Measurements from ENCODE around the gene FKBP8. TPM values are rescaled to one million over a fixed set of nuclear protein-coding genes. Genes with fewer than 3 reads are reported as not detected.
A peak's percentile ranks its signal among the peaks of the same experiment; 100 is the strongest.
"Not testable (repeated sequence)": the region's sequence is repeated elsewhere in the genome, so short reads cannot be mapped to it uniquely, and the experiment has no call there.

Gene FKBP8
- 100 to 1,000 TPM; 263 TPM for total RNA-seq

DNA sequence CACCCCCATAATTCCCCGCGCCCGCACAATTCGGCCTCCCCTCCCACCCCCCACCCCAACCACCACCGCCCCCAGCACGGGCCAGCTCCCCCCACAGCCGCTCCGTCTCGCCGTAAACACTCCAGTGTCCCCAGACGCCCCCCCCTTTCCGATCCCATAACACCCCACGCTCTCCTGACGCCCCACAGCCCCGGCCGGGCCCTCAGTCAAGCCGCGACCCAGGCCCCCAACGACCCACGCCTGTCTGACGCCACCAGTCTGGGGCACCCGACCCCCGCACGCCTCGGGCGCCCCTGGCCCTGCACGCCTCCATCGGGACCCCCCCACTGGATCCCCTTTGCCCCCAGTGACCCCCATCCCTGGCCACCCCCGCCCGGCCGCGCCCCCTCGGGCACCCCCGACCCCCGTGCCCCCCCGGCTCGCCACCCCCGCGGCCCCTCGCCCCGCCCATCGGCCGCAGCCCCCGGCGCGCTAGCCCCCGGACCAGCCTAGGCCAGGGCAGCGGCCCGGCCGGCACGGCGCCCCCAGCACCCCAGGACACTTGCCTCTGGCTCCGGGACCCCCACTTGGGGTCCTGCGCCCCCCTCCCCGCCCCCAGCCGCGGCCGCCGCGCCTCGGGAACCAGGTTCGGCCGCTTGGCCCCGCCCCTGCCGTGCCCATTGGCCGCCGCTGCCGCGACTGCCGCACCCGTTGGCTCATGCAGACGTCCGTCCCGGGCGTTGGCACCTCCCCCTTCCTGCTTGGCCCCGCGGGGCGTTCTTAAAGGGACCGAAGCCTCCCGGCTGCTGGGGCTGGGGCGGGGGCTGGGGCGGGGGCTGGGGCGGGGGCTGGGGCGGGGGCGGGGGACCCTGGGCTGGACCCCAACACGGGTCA, at the start of gene FKBP8:
Gene FKBP8, minus strand, starts transcription at position 633 of the 873 bp plus-strand sequence. CDS start 1,603 bp downstream, outside the sequence.
- CTCF ChIA-PET: interaction anchor here (0.7 to 4.1 kb wide), 5 partner anchors 13 to 304 kb away, joined by 3 to 30 read pairs (median 14); partner anchors contain the start of genes KXD1, REX1BD and UBA52

DNA sequence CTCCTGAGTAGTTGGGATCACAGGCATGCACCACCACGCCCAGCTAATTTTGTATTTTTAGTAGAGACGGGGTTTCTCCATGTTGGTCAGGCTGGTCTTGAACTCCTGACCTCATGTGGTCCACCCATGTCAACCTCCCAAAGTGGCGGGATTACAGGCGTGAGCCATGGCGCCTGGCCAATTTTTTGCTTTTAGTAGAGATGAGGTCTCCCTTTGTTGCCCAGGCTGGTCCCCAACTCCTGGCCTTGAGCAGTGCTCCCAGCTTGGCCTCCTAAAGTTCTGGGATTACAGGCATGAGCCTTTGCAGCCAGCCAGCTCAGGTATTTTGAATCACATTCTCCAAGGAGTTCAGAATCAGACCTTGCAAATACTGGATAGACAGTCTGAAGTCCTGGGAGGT, 49.4 kb upstream of the FKBP8 start:
- Mint-ChIP-seq H3K4me1 (peaks cover 32% of the 10 kb centered on the region), H3K36me3 (ENCODE audit: low read depth) (peaks cover 14% of the 10 kb centered on the region)
- not testable (repeated sequence) for H3K27me3 Mint-ChIP-seq, H3K9me3 Mint-ChIP-seq, DNase-seq, H3K4me3 Mint-ChIP-seq, H3K27ac Mint-ChIP-seq
- ChIA-PET CTCF (interaction anchor here (1.0 to 2.1 kb wide), 5 partner anchors 21 to 255 kb away, joined by 3 to 14 read pairs (median 3); partner anchors contain the start of gene UBA52), POLR2A (interaction anchor here (0.9 to 4.0 kb wide), 2 partner anchors 21 to 73 kb away, joined by 3 to 15 read pairs; partner anchors contain the start of gene UBA52)

More for the DNA sequence above, at the start of gene FKBP8:
- no peaks in the 10 kb centered on the region for H3K27me3 Mint-ChIP-seq
- H3K4me1 Mint-ChIP-seq: peaks cover 31% of the 10 kb centered on the region
- H3K36me3 Mint-ChIP-seq (ENCODE audit: low read depth): peaks cover 25% of the 10 kb centered on the region
- no peaks in the 10 kb centered on the region for H3K9me3 Mint-ChIP-seq
- peak within 1 kb of the TSS; percentile 95 for H3K4me3 Mint-ChIP-seq
- peak; percentile 96 for DNase-seq
- POLR2A ChIA-PET: interaction anchor here (0.6 to 5.4 kb wide), 20 partner anchors 11 to 376 kb away, joined by 3 to 80 read pairs (median 6); partner anchors contain the start of genes COPE, DDX49, ELL and KXD1
- peak within 1 kb of the TSS; percentile 98 for H3K27ac Mint-ChIP-seq

DNA sequence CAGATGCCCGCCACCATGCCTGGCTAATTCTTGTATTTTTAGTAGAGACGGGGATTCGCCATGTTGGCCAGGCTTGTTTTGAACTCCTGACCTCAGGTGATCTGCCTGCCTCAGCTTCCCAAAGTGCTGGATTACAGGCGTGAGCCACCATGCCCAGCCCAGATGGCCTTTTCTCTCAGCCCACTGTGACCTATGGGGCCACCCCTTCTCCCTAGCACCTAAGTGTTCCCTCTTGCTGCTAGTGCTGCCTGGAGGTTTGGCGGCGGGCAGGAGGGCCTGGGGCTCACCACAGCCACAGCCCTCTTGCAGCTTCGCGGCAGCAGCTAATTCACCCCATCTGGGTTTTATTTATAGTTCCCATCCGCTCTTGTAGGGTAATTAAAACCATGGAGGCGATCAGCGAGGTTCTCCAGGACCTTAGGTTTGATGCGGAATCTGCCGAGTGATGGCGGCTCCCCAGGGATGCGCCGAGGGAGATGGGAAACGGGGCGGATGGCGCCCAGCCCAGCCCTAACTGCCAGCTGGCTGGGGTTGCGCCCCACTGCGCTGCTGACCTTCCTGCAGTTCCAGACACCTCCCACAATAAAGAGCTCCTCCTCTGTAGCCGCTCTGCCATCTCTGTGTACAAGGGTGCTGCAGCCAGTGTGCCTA, 48.5 kb upstream of the FKBP8 start:
- Mint-ChIP-seq H3K27ac (no peak overlapping the region), H3K27me3 (peaks cover 7% of the 10 kb centered on the region), H3K4me1 (peaks cover 35% of the 10 kb centered on the region), H3K9me3 (no peaks in the 10 kb centered on the region), H3K36me3 (ENCODE audit: low read depth) (peaks cover 14% of the 10 kb centered on the region), H3K4me3 (no peak overlapping the region)
- no peak for DNase-seq
- CTCF ChIA-PET: interaction anchor here (0.8 to 1.9 kb wide), 4 partner anchors 20 to 118 kb away, joined by 3 to 7 read pairs (median 4); partner anchors contain the start of gene UBA52
- POLR2A ChIA-PET: interaction anchor here (4.0 kb wide), 1 partner anchor 20 kb away, joined by 15 read pairs; the partner anchor contains the start of gene UBA52

DNA sequence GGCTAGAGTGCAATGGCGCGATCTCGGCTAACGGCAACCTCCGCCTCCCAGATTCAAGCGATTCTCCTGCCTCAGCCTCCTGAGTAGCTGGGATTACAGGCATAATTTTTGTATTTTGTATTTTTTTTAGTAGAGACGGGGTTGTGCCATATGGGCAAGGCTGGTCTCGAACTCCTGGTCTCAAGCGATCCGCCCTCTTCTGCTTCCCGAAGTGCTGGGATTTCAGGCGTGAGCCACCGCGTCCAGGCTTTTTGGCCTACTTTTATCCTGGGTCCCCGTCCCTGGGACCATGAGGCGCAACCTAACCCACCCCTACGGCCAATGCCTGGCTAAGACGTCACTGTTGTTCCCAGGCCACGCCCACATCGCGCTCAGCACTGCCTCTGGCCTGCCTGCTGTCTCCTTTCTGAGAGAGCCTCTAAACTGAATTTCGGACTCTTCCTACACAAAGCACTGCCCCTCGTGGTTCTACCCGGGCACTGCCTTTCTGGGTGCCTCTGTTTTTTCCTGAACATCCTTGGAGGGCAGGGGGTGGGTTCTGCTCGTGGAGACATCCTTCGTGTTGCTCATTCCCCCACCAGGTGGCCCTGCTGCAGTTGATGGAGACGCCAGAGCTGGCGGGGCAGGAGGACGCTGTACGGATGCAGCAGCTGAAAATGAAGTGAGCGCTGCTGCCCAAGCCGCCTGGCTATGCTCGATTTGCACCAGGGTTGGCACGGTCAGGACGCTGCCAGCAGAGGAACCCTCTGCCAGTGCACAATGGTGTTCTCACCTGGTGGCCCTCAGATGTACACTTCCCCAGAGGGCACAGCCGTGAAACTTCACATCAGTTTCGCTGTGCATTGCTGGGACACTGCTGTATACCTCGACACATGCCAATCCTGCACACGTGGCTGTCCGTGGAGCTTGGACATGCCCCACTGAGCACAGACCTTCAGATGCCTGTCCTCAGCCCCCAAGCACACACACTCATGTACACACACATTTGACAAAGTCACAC, 47.2 kb upstream of the FKBP8 start:
- Mint-ChIP-seq H3K4me1 (peaks cover 45% of the 10 kb centered on the region), H3K4me3 (peak overlapping the region; percentile 85), H3K27me3 (peaks cover 4% of the 10 kb centered on the region), H3K9me3 (no peaks in the 10 kb centered on the region), H3K27ac (no peak overlapping the region), H3K36me3 (ENCODE audit: low read depth) (peaks cover 14% of the 10 kb centered on the region)
- POLR2A ChIA-PET: interaction anchor here (1.3 to 6.5 kb wide), 8 partner anchors 18 to 329 kb away, joined by 3 to 114 read pairs (median 26); partner anchors contain the start of genes COPE, DDX49, ELL and FKBP8
- DNase-seq: no peak
- CTCF ChIA-PET: interaction anchor here (0.7 to 5.7 kb wide), 8 partner anchors 18 to 351 kb away, joined by 3 to 63 read pairs (median 6); partner anchors contain the start of genes ELL and UBA52

DNA sequence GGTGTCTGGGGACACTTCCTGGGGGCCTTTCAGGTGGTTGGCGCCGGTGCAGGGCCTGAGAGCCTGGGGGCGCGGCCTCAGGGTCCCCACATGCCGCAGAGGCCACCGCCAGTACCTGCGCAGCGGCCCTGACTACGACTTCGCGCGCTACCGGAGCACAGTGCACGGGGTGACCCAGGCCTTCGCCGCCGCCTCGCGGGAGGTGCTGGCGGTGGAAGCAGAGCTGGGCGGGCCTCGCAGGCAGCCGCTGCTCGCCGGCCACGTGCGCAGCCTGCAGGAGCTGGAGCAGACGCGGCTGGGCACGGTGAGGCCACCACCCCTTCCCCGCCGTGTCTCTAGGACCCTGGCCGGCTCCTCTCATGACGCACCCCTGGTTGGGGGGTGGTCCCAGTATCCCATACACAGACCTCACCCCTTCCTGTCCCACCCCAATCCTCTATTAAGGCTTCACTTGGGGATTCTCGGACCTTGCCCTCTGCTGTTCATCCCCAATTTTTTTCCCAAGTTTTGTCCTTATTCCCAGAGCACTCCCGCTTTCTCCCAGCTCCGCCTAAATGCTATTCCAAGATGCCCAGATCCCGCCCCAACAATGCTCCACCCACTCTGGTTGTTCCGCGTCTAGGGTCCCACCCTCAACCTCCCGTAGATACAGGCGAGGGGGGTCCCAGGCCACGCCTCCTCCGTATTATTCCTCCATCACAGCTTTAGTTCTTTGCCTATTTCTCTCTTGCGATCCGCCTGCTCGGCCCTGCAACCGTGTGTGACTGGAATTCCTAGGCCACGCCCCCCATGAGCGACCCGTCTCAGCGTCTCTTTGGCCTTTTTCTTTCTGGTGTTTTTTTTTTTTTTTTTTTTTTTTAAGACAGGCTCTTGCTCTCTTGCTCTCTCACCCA, 46.3 kb upstream of the FKBP8 start:
- H3K27me3 Mint-ChIP-seq: peaks cover under 1% of the 10 kb centered on the region
- H3K4me3 Mint-ChIP-seq: peak overlapping the region; percentile 85
- H3K4me1 Mint-ChIP-seq: peaks cover 46% of the 10 kb centered on the region
- H3K27ac Mint-ChIP-seq: peak overlapping the region; percentile 90
- H3K9me3 Mint-ChIP-seq: no peaks in the 10 kb centered on the region
- CTCF ChIA-PET: interaction anchor here (0.6 to 5.7 kb wide), 35 partner anchors 9 to 350 kb away, joined by 3 to 63 read pairs (median 4); partner anchors contain the start of genes COPE, DDX49, ELL and FKBP8
- DNase-seq: peak; percentile 79
- peaks cover 14% of the 10 kb centered on the region for H3K36me3 Mint-ChIP-seq (ENCODE audit: low read depth)
- POLR2A ChIA-PET: interaction anchor here (0.7 to 6.5 kb wide), 22 partner anchors 12 to 838 kb away, joined by 3 to 114 read pairs (median 4); partner anchors contain the start of genes COPE, DDX49, ELL and FCHO1

DNA sequence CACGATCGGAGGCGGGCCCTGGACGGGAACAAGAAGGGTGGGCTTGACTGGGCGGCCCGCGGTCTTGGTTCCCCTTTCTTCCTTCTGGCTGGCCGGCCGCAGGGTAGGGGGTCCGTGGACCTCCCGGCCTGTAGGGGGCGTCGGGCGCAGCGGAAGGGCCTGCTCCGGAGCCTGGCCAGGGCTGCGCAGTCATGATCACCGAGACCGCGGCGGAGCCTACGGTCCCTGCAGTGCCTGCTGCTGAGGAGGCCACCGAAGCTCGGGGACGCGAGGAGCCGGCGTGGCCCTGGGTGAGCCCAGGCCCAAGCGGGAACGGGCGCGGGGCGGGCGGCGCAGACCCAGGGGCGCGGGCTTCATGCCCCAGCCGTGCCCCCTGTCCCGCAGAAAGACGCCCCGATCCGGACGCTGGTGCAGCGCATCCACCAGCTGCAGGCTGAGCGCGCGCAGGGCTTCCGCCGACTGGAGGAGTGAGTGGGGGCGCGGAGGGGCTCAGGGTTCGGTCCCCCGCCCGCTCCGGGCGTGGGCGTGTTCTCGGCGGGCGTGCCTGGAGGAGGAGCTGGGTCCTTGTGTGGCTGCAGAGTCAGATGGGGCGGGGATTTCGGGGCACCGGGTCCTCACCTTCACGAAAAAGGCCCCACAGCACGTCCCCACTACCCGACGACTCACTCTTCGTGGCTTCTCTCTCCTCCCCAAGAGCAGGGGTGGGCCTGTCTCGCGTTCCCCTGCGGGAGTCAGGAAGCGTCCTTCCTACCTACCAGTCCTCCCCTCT, 45.4 kb upstream of the FKBP8 start, which contains the start of gene REX1BD:
Gene REX1BD, plus strand, starts transcription at position 188 of the 769 bp plus-strand sequence. Its CDS starts 4 bp downstream, at position 192.
- Mint-ChIP-seq H3K27me3 (peaks cover 2% of the 10 kb centered on the region), H3K27ac (peak within 1 kb of the TSS; percentile 90)
- DNase-seq: peak; percentile 83

DNA sequence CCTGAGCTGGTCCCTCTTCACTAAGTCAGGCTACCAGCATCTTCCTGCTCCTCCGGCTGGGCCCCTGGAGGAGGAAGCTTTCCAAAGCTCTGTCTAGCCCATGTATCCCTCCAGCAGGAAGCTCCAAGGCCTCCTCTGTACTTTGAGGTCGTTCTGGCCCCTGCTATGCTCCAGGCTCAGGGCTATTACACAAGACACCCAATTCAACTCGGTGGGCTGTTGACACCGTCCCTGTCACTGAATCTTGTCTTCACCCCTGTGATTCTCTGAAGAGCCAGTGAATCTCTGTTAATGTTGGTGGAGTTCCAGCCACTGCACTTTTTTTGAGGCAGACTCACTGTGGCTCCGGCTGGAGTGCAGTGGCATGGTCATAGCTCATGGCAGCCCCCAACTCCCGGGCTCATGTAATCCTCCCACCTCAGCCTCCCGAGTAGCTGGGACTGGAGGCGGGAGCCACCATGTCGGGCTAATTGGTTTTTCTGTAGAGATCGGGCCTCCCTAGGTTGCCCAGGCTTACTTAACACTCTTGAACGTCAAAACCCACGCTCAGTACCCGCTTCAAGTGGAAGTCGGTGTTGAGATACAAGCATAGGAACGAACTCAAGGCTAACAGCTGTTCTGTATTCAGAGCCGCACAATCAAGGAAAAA, 44.7 kb upstream of the FKBP8 start:
- ChIA-PET CTCF (interaction anchor here (0.6 to 5.7 kb wide), 20 partner anchors 7 to 444 kb away, joined by 3 to 63 read pairs (median 8); partner anchors contain the start of genes COPE, DDX49, ELL and FKBP8), POLR2A (interaction anchor here (0.7 to 6.5 kb wide), 12 partner anchors 9 to 331 kb away, joined by 3 to 114 read pairs (median 10); partner anchors contain the start of genes COPE, DDX49, ELL and FKBP8)

More for the DNA sequence above, 45.4 kb upstream of the FKBP8 start, which contains the start of gene REX1BD:
- Mint-ChIP-seq H3K36me3 (ENCODE audit: low read depth) (peaks cover 14% of the 10 kb centered on the region), H3K9me3 (no peaks in the 10 kb centered on the region), H3K4me1 (peaks cover 49% of the 10 kb centered on the region), H3K4me3 (peak within 1 kb of the TSS; percentile 85)
- POLR2A ChIA-PET: interaction anchor here (0.7 to 6.5 kb wide), 22 partner anchors 11 to 331 kb away, joined by 3 to 114 read pairs (median 4); partner anchors contain the start of genes COPE, DDX49, ELL and FKBP8
- CTCF ChIA-PET: interaction anchor here (0.7 to 5.7 kb wide), 34 partner anchors 8 to 331 kb away, joined by 3 to 63 read pairs (median 5); partner anchors contain the start of genes COPE, DDX49, ELL and FKBP8

DNA sequence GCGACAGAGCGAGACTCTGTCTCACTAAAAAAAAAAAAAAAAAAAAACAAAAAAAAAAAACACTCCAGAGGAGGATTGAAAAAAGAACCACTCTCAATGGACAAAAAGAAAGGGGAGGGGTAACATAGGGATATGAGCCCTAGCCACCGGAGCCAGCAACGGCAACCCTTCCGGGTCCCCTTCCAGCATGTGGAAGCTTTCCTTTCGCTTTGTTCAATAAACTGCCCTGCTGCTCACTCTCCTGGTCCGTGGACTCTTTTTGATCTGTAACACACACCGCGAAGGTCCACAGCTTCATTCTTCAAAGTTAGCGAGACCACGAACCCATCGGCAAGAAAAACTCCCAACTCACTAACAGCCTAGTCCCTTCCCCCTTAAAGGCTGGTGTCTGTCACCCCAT, 44.2 kb upstream of the FKBP8 start:
- POLR2A ChIA-PET: interaction anchor here (0.7 to 6.5 kb wide), 8 partner anchors 8 to 244 kb away, joined by 3 to 114 read pairs (median 24); partner anchors contain the start of genes ELL, FKBP8, KXD1 and UBA52
- DNase-seq: no peak
- Mint-ChIP-seq H3K27ac (no peak overlapping the region), H3K27me3 (peaks cover 2% of the 10 kb centered on the region), H3K36me3 (ENCODE audit: low read depth) (peaks cover 14% of the 10 kb centered on the region), H3K9me3 (no peaks in the 10 kb centered on the region), H3K4me1 (peaks cover 46% of the 10 kb centered on the region), H3K4me3 (no peak overlapping the region)
- CTCF ChIA-PET: interaction anchor here (0.6 to 5.7 kb wide), 14 partner anchors 11 to 445 kb away, joined by 4 to 63 read pairs (median 9); partner anchors contain the start of genes COPE, DDX49, ELL and FKBP8

More for the DNA sequence above, 44.7 kb upstream of the FKBP8 start:
- DNase-seq: no peak
- Mint-ChIP-seq H3K27ac (peak overlapping the region; percentile 90), H3K4me1 (peaks cover 46% of the 10 kb centered on the region), H3K9me3 (no peaks in the 10 kb centered on the region), H3K27me3 (peaks cover 2% of the 10 kb centered on the region), H3K4me3 (peak overlapping the region; percentile 85), H3K36me3 (ENCODE audit: low read depth) (peaks cover 14% of the 10 kb centered on the region)

DNA sequence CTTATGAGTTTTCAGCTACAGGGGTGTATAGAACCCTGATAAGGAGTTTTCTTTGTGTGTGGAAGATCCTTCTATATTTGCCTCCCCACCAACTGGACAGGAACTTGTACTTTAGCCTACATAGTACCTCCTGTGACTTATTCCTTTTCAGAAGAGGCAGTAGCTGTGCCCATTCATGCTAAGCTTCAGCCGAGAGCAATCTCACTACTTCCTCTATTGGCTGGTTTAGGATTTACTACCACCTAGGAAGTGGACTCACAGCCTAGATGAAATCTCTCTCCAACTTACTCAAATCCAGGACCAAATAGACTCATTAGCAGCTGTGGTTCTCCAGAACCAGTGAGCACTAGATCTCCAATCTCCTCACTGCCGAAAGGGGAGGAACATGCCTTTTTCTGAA, 42.9 kb upstream of the FKBP8 start:
- peaks cover 2% of the 10 kb centered on the region for H3K27me3 Mint-ChIP-seq
- no peaks in the 10 kb centered on the region for H3K9me3 Mint-ChIP-seq
- DNase-seq: no peak
- no peak overlapping the region for H3K4me3 Mint-ChIP-seq
- CTCF ChIA-PET: interaction anchor here (0.7 to 5.7 kb wide), 4 partner anchors 14 to 261 kb away, joined by 3 to 63 read pairs (median 16); partner anchors contain the start of genes FKBP8 and UBA52
- POLR2A ChIA-PET: interaction anchor here (1.9 to 6.5 kb wide), 7 partner anchors 8 to 66 kb away, joined by 5 to 114 read pairs (median 38); partner anchors contain the start of genes ELL, FKBP8, KXD1 and UBA52
- H3K4me1 Mint-ChIP-seq: peaks cover 46% of the 10 kb centered on the region
- peaks cover 14% of the 10 kb centered on the region for H3K36me3 Mint-ChIP-seq (ENCODE audit: low read depth)
- H3K27ac Mint-ChIP-seq: no peak overlapping the region

All from activated CD4-positive, alpha-beta memory T cell treated with anti-CD3 and anti-CD28 coated beads, Interleukin-2, amount 10 ng/mL, durations not matched to agents 7 days and 5 days (primary cell).